Esophagus mucosa (tissue), 1 donor: ENCODE results near the gene NAA60. TPM values are rescaled to one million over a fixed set of nuclear protein-coding genes. Genes with fewer than 3 reads are reported as not detected.
A peak's percentile ranks its signal among the peaks of the same experiment; 100 is the strongest.
"Not testable (repeated sequence)": the region's sequence is repeated elsewhere in the genome, so short reads cannot be mapped to it uniquely, and the experiment has no call there.

Source experiments
- ATAC-seq: fragments of 200-7000 bp; cut with Tn5 transposase; one replicate; pipeline ENCODE4 v1.9.1; 2020
- total RNA-seq: library from RNA; stranded (reverse); gene quantifications from one replicate; pipeline ENCODE4 v1.2.4, GENCODE V29; 2023
- donor health status: DM: yes; HTN: yes; CAD: no.

NAA60 gene
- total RNA-seq, 1 donor from 2014 or later, result 24.5 TPM

GRCh38 chr16:3484318-3485096, 41.0 kb downstream of the NAA60 start:
- no peak for ATAC-seq

- ATAC-seq, result no peak
These were observed 41.7 kb downstream of the NAA60 start for GRCh38 chr16:3485097-3485745.

GRCh38 chr16:3485821-3486505, 42.5 kb downstream of the NAA60 start:
- ATAC-seq, result no peak

- no peak for ATAC-seq
These were observed 43.2 kb downstream of the NAA60 start for GRCh38 chr16:3486506-3487215.

- peak; percentile 14 for ATAC-seq
These were observed 44.3 kb downstream of the NAA60 start for GRCh38 chr16:3487521-3488410.

- ATAC-seq, result no peak
These were observed 45.3 kb downstream of the NAA60 start for GRCh38 chr16:3488801-3489200.

- ATAC-seq, result no peak
These were observed 47.6 kb downstream of the NAA60 start for GRCh38 chr16:3490911-3491629.

GRCh38 chr16:3492356-3492755, 48.9 kb downstream of the NAA60 start:
- ATAC-seq, result no peak

- no peak for ATAC-seq
These were observed 51.0 kb downstream of the NAA60 start for GRCh38 chr16:3494386-3494973.

GRCh38 chr16:3495176-3495575, 51.7 kb downstream of the NAA60 start, which contains the start of gene C16orf90:
TSS of gene C16orf90 (minus strand) at chr16:3495489. CDS start at chr16:3495421, 68 bp downstream.
- ATAC-seq, result no peak

GRCh38 chr16:3496386-3496785, 52.9 kb downstream of the NAA60 start:
- ATAC-seq, result no peak

GRCh38 chr16:3497771-3498170, 54.3 kb downstream of the NAA60 start:
- ATAC-seq, result no peak

- ATAC-seq, result no peak
These were observed 55.5 kb downstream of the NAA60 start for GRCh38 chr16:3498988-3499387.

GRCh38 chr16:3501412-3501761, 57.9 kb downstream of the NAA60 start:
- not testable (repeated sequence) for ATAC-seq

GRCh38 chr16:3501783-3502400, 58.4 kb downstream of the NAA60 start:
- no peak for ATAC-seq

GRCh38 chr16:3503523-3503922, 60.0 kb downstream of the NAA60 start:
- ATAC-seq, result no peak

- ATAC-seq, result no peak
These were observed 65.3 kb downstream of the NAA60 start for GRCh38 chr16:3508736-3509135.

GRCh38 chr16:3509470-3509928, 66.0 kb downstream of the NAA60 start:
- peak; percentile 66 for ATAC-seq

GRCh38 chr16:3510416-3510815, 66.9 kb downstream of the NAA60 start:
- ATAC-seq, result no peak
